NCI-H1436 (cell line): ENCODE results near the gene CFAP70.
"Not testable (repeated sequence)": the region's sequence is repeated elsewhere in the genome, so short reads cannot be mapped to it uniquely, and the experiment has no call there.

Source experiments
- DNase-seq: peaks from one replicate; lab custom pipeline; 2025; lab: John Stamatoyannopoulos, UW

Gene CFAP70

DNA sequence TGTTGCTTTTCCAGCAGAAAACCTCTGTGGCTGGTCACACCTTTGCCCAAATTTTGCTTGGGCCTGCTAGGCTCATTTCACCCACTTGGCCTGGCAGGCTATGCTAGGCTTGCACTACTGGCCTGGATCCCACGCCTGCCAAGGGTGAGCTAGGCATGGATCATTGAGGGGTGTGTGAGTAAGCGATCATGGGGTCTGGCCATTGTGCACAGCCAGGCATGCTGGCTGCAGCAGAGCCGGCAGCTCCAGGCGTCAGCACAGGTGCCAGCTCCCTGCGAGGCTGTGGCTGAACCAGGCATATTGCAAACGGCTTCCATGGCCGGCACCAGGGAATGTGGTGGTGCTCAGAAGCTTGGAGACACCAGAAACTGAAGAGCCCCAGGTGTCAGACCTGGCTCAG is 19.2 kb downstream of the CFAP70 start:
- no peak for DNase-seq

DNA sequence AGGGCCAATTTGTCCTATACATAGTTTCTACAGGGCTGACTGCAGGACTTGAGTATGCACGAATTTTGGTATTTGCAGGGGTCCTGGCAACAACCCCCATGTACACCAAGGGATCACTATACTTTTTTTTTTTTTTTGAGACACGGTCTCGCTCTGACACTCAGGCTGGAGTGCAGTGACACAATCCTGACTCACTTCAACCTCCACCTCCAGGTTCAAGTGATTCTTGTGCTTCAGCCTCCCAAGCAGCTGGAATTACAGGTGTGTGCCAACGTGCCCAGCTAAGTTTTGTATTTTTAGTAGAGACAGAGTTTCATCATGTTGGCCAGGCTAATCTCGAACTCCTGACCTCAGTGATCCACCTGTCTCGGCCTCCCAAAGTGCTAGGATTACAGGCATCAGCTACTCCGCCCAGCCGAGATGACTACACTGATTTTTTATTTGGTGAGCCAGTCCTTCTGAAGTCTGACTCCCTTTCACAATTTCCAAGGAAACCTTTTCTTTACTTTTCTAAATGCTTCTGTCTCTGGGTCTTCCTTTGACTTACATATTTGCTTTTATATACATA is 19.8 kb downstream of the CFAP70 start:
- no peak for DNase-seq

DNA sequence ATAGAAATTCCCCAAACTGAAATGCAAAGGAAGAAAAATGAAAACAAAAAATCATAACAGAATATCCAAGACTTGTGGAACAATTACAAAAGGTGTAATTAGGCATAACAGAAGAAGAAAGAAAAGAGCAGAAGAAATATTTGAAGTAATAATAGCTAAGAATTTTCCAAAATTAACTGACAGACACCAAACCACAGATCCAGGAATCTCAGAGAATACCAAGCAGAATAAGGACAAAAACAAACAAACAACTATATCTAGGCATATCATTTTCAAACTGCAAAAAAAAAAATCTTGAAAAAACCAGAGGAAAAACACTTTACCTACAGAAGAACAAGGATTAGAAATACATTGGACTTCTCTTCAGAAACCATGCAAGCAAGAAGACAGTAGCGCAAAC is 25.5 kb downstream of the CFAP70 start:
- no peak for DNase-seq

DNA sequence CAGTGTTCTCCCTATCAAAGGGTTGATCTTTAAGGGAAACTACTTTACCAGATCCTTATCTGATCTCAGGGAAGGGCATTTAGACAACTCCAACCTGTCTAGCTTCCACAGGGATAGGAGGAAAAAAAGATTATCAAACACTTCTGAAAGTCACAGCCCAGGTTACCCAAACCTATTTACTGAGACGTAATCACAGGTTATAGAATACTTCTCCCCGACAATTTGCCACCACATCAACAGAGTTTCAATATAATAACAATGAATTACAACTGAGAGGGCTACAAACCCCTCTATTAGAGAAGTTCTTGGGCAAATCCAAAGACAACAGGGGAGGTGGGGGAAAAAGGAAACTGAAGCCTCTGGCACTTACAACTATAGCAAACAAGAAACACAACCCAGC is 26.3 kb downstream of the CFAP70 start:
- DNase-seq = no peak

DNA sequence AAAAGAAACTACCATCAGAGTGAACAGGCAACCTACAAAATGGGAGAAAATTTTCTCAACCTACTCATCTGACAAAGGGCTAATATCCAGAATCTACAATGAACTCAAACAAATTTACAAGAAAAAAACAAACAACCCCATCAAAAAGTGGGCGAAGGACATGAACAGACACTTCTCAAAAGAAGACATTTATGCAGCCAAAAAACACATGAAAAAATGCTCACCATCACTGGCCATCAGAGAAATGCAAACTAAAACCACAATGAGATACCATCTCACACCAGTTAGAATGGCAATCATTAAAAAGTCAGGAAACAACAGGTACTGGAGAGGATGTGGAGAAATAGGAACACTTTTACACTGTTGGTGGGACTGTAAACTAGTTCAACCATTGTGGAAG is 30.1 kb downstream of the CFAP70 start:
- not testable (repeated sequence) for DNase-seq

DNA sequence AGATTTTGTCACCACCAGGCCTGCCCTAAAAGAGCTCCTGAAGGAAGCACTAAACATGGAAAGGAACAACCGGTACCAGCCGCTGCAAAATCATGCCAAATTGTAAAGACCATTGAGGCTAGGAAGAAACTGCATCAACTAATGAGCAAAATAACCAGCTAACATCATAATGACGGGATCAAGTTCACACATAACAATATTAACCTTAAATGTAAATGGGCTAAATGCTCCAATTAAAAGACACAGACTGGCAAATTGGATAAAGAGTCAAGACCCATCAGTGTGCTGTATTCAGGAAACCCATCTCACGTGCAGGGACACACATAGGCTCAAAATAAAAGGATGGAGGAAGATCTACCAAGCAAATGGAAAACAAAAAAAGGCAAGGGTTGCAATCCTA is 33.4 kb downstream of the CFAP70 start:
- DNase-seq = not testable (repeated sequence)

DNA sequence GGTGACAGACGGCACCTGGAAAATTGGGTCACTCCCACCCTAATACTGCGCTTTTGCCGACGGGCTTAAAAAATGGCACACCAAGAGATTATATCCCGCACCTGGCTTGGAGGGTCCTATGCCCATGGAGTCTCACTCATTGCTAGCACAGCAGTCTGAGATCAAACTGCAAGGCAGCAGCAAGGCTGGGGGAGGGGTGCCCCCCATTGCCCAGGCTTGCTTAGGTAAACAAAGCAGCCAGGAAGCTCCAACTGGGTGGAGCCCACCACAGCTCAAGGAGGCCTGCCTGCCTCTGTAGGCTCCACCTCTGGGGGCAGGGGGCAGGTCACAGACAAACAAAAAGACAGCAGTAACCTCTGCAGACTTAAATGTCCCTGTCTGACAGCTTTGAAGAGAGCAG is 35.1 kb downstream of the CFAP70 start:
- DNase-seq = not testable (repeated sequence)

DNA sequence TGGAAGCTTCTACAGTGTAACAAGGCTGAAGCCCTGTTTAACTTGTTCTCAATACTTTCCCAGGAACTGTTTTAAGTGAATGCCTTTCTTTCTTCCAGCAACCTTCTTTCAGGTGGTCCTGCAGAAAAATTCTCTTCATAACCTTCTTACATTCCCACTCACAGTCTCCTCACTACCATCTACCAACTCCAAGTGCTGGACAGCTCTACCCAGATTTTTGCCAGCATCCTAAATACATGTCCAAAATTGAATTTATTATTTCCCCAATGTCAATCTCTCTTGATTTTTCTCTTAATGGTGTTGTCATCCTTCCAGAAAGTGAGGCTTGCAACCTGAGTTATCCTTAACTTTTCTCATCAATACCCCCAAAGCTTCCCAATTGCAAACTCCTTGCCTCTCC is 48.2 kb downstream of the CFAP70 start:
- DNase-seq = no peak

DNA sequence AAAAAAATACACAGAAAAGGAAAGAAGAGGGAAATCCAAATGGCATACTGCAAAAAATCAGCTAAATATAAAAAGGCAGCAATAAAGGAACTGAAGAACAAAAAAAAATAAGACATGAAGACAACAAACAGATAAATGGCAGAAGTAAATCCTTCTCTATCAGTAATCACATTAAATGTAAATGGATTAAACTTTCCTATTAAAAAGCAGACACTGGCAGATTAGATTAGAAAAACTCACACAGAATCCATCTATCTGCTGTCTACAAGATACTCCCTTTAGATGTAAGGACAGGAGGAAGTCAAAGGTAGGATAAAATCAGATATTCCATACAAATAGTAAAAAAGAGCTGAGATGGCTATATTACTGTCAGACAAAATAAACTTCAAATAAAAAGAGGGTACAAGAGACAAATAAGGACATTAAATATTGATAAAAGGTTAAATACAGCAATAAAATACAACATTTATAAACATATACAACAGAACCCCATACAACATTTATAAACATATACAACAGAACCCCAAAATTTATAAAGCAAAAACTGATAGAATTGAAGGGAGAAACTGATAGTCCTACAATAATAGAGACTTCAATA is 51.4 kb downstream of the CFAP70 start:
- no peak for DNase-seq

DNA sequence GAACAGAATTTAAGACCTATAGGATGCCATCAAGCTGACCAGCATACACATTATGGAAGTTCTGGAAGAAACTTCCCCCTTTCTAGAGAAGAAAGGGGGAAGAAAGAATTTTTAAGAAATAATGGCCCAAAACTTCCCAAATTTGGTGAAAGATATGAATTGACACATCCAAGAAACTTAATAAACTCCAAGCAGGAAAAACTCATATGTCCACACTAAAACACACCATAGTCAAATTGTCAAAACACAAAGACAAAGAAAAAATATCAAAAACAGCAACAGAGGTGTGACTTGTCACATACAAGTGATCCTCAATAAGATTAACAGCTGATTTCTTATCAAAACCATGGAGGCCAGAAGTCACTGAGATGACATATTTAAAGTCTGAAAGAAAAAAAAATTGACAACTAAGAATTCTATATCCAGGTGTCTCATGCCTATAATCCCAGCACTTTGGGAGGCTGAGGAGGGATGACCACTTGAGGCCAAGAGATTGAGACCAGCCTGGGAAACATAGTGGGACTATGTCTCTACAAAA is 52.4 kb downstream of the CFAP70 start:
- no peak for DNase-seq

DNA sequence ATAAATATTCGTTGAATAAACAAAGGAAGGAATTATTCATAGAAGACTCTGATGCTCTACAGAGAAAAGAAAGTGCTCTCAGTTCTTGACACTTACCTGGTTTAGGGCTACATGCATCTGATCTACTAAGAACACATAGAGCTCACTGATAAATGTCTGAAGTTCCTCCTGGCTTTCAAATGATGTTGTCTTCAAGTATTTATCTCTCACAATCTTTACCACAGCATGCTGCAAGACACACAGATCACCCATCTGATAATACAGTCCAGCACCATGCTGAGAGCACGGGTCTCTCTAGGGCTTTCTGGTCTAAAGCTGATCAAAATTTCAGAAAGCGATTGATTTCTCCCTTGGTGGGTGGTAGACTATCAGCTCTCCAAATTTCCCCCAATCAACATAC is 61.7 kb downstream of the CFAP70 start:
- DNase-seq = no peak

DNA sequence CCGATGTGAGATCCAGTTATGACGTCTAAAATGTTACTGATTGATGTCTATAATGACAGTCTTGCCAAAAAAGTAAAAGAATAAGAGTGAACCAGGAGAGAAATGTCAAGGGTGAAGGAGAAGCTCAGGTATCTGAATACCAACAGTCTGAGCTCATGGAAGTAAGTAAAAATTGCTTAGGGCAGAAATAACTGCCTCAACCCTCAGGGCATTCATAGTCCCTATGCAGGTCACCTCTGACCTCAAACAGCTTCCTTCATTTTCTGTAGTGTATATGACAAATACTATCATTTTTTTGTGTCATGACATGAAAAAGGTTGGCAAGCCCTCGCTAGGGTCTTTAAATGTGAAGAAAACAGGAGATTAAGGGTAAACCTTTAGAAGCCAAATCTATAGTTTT is 65.2 kb downstream of the CFAP70 start:
- DNase-seq = no peak

DNA sequence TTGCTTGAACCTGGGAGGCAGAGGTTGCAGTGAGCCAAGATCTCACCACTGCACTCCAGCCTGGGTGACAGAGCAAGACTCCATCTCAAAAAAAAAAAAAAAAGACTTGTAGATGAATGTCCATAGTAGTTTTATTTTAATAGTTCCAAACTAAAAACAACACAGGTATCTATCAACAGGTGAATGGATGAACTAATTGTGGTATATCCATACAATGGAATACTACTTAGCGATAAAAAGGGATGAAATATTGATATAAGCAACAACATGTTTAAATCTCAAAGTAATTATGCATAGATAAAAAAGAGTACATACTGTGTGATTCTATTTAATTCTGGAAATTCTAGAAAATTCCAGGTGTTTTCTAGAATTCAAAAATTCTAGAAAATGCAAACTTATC is 68.7 kb downstream of the CFAP70 start:
- no peak for DNase-seq

DNA sequence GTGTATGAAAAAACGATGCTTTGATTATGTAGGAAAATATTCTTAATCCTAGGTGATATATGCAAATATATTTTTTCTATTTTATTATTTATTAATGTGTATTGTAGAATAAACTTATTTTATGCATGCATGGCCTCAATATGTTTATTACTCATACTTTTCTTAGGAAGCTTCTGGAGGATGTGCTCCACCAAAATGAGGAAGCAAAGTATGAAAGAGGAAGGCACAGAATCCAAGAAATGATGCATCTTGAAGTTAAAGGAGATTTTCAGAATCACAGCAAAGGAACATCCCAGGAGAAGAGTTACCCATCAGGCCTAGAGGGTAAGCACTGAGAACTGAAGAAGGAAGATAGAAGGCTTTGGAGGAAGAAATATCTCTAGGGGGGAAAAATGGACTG is 71.2 kb downstream of the CFAP70 start:
- DNase-seq = no peak

DNA sequence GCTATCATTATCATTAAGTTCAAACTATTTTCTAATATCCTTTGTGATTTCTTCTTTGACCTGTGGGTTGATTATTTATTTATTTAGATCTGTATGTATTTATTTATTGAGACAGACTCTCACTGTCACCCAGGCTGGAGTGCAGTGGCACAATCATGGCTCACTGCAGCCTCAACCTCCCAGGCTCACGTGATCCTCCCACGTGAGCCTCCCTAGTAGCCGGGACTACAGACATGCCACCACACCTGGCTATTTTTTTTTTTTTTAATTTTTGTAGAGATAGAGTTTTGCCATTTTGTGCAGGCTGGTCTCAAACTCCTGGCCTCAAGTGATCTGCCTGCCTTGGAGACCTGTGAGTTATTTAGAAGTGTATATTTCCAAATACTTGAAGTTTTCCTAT is 77.6 kb downstream of the CFAP70 start:
- no peak for DNase-seq

DNA sequence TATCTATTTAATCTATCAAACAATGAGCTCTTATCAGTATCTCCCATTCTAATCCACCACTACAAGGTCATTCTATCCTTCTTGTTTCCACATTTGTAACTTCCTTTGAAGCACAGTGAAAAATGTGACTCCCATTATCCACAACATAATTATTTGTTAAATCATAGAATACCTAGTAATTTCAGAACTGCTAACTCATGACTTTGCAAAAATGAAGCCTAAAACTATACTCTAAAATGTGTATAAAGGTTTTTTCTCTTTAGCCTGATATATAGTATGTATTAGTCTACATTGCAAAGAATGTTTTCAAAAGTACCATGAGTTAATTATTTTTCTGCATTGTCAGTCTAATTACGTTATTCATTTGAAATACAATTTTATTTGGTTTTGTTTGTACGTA is 94.2 kb downstream of the CFAP70 start:
- no peak for DNase-seq

DNA sequence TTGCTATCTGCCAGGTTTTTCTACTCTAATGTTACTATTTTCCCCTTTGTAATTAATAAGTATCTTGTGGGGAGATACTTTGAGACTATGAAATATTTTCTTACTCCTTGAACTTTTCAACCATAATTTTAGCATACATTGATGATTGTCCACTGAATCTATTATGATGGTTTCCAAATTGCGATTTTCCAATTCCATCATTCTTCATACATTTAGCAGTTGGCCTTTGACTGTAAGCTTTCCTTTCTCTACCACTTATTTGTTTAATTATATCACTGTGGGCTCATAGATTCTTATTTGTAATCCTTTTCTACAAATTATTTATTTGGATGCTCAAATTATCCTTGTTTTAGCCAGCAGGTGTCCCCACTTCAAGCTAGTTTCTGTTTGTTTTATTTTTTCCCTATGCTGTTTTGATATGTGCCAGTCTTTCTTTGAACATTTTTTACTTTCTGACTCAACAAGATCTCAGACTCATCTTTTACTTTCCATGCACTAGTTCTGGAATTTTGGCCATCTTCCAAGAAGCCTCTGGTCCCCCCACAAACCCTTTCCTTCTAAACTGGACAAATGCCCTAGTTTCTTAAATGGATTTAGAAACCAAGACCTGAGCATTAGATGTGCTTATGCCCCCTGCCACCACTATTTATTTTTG is 94.8 kb downstream of the CFAP70 start:
- no peak for DNase-seq

DNA sequence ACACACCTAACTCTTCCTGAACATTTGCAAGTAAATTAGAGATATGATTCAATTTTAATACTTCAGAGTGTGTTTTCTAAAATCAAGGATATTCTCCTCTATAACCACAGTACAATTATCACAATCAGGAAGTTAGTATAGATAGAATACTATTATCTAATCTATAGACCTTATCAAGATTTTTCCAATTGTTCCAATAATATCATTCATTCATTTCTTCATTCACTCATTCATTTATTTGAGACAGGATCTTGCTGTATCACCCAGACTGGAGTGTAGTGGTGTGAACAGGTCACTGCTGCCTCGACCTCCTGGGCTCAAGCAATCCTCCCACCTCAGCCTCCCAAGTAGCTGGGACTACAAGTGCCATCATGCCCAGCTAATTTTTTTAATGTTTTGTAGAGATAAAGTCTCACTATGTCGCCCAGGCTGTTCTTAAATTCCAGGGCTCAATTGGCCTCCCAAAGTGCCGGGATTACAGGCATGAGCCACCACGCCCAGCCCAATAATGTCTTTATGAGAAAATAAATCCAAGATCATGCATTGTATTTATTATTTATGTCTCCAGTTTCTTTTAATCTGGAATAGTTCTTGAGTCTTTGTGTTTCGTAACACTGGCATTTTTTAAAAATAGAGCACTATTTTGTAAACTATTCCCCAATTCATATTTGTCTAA is 95.6 kb downstream of the CFAP70 start:
- DNase-seq = no peak

DNA sequence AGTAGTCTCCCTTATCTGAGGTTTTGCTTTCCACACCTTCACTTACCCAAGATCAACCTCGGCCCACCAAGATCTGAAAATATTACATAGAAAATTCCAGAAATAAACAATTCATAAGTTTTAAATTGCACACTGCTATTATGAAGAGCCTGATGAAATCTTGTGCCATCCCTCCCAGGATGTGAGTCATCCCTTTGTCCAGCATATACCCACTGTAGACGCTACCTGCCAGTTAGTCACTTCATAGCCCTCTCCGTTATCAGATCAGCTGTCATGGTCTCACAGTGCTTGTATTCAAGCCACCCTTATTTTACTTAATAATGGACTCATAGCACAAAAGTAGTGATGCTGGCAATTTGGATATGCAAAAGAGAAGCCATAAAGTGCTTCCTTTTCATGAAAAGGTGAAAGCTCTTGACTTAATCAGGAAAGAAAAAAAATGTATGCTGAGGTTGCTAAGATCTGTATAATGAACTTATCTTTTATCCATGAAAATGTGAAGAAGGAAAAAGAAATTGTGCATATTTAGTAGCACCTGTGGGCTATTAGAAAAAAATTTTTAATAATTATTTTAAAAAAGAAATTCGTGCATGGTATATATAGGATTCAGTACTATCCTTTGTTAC is 96.4 kb downstream of the CFAP70 start:
- DNase-seq = no peak

DNA sequence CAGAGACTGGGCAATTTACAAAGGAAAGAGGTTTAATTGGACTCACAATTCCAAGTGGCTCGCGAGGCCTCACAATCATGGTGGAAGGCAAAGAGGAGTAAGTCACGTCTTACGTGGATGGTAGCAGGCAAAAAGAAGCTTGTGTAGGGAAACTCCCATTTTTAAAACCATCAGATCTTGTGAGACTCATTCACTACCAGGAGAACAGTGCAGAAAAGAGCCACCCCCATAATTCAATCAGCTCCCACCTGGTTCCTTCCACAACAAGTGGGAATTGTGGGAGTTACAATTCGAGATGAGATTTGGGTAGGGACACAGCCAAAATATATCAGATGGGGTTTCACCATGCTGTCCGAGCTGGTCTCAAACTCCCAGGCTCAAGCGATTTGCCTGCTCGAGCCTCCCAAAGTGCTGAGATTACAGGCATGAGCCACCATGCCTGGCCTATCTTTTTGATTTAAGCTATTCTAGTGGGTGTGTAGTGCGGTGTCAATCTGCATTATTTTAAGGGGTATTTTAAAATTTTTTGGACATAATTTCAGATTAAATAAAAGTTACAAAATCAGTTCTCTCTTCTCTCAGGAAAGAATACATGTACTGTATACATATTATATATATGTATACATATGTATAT is 97.2 kb downstream of the CFAP70 start:
- DNase-seq = no peak

DNA sequence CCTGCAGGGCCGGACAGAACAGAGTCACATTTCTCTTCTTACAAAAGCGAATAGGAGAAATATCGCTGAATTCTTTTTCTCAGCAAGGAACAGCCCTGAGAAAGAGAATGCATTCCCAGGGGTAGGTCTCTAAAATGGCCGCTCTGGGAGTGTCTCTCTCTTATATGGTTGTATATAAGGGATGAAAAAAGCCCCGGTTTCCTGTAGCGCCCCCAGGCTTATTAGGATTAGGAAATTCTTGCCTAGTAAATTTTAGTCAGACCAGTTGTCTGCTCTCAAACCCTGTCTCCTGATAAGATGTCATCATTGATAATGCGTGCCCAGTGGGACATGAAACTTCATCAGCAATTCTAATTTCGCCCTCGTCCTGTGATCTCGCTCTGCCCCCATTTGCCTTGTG is 100.1 kb downstream of the CFAP70 start:
- DNase-seq = not testable (repeated sequence)

DNA sequence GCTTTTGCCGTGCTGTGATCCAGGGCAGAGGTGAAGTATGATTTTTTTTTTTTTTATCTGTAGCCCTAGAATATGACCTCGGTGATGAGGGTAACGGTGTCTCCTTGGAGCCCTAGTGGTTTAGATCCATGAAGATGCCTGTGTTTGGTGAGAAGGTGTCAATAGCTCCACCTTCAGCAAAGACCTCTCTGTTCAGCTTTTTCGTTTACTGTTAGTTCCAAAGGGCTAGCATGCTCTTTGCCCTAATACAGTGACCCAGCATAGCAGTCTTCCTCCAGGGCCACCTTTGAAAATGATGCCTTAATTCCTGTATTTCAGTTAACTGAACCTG is 105.5 kb downstream of the CFAP70 start:
- DNase-seq = no peak
